Endodermal cell (in vitro differentiated cells): ENCODE results near the gene CFAP161. TPM values are rescaled to one million over a fixed set of nuclear protein-coding genes. Genes with fewer than 3 reads are reported as not detected.

Experiments used
- DNase-seq: peaks from one replicate; pipeline ENCODE4 v3.0.0-alpha.2; 2017
- H3K27ac ChIP-seq: 2 replicates; pipeline ENCODE4 v1.5.1; 2013; ENCODE audit warnings: mild to moderate bottlenecking, low read depth, low read length, moderate library complexity
- H3K27me3 ChIP-seq: 2 replicates; pipeline ENCODE4 v1.6.1; 2013; ENCODE audit warnings: mild to moderate bottlenecking, low read length, moderate library complexity; ENCODE audit not compliant: insufficient read depth, control insufficient read depth, poor library complexity, severe bottlenecking
- H3K36me3 ChIP-seq: 2 replicates; pipeline ENCODE4 v1.7.0; 2013; ENCODE audit warnings: mild to moderate bottlenecking, low read length, moderate library complexity; ENCODE audit not compliant: control insufficient read depth, insufficient read depth
- H3K4me1 ChIP-seq: one replicate; pipeline ENCODE4 v1.7.0; 2013; ENCODE audit warnings: low read length; ENCODE audit not compliant: control insufficient read depth, insufficient read depth
- H3K4me3 ChIP-seq: 2 replicates; pipeline ENCODE4 v1.5.1; 2013; ENCODE audit warnings: mild to moderate bottlenecking, low read length, moderate library complexity
- H3K9ac ChIP-seq: 2 replicates; pipeline ENCODE4 v1.6.1; 2013; ENCODE audit warnings: mild to moderate bottlenecking, low read length, moderate library complexity; ENCODE audit not compliant: poor library complexity, severe bottlenecking; ENCODE audit errors: extremely low read depth
- H3K9me3 ChIP-seq: 2 replicates; pipeline ENCODE4 v1.6.1; 2013; ENCODE audit warnings: mild to moderate bottlenecking, low read length, moderate library complexity; ENCODE audit not compliant: control insufficient read depth
- H3K27ac Mint-ChIP-seq: 2 replicates; pipeline ENCODE4 v1.8.0; 2020; ENCODE audit warnings: mixed read lengths
- H3K27me3 Mint-ChIP-seq: 2 replicates; pipeline ENCODE4 v1.8.0; 2021; ENCODE audit warnings: mild to moderate bottlenecking, mixed read lengths; ENCODE audit not compliant: insufficient read depth
- H3K36me3 Mint-ChIP-seq: 2 replicates; pipeline ENCODE4 v1.8.0; 2020; ENCODE audit warnings: low read depth, mixed read lengths
- H3K4me1 Mint-ChIP-seq: 2 replicates; pipeline ENCODE4 v1.8.0; 2020; ENCODE audit warnings: mixed read lengths
- H3K4me3 Mint-ChIP-seq: 2 replicates; pipeline ENCODE4 v1.8.0; 2020; ENCODE audit warnings: mild to moderate bottlenecking, moderate library complexity, mixed read lengths
- H3K9me3 Mint-ChIP-seq: 2 replicates; pipeline ENCODE4 v1.8.0; 2020; ENCODE audit warnings: mild to moderate bottlenecking, mixed read lengths
- CTCF ChIP-seq: fragments of 200-600 bp; sonication (generic); conservative IDR thresholded peaks from 2 replicates; pipeline ENCODE4 v1.5.0; 2021; ENCODE audit warnings: antibody characterized with exemption, mild to moderate bottlenecking
- WGBS, 2 experiments: methylation state at CpG; one replicate each; pipeline versions ENCODE4 v1.1.5 to v1.1.7; 2013; ENCODE audit warnings: missing lambda C conversion rate in 2 of 2, mixed read lengths in 1 of 2; ENCODE audit not compliant: insufficient coverage in 1 of 2, insufficient read length in 1 of 2; 5-methylcytosine and 5-hydroxymethylcytosine counted together
- total RNA-seq, 2 donors: library from RNA; stranded (reverse); fragmentation: NEBNext Ultra II Directional in 1 of 2; extraction: Animal tissue kit (Norgen Biotek cat#: 25700) in 1 of 2; gene quantifications; 2 replicates in 1 of 2; 3 replicates in 1 of 2; pipeline ENCODE4 v1.2.1, GENCODE V29; 2021

The CFAP161 gene
- total RNA-seq, 2 donors from 2014 or later: not detected

- Histone ChIP-seq H3K9me3 (no peaks in the 10 kb centered on the region), H3K27ac (no peak overlapping the region), H3K27me3 (no peaks in the 10 kb centered on the region), H3K4me3 (no peak overlapping the region), H3K4me1 (no peaks in the 10 kb centered on the region), H3K36me3 (no peaks in the 10 kb centered on the region), H3K9ac (no peak overlapping the region)
- H3K27me3 Mint-ChIP-seq: peaks cover 5% of the 10 kb centered on the region
- no peaks in the 10 kb centered on the region for H3K9me3 Mint-ChIP-seq
- DNase-seq: no peak
- 88 to 90% methylated on average over 3 of the region's 3 CpGs for WGBS, 2 experiments
- TF ChIP-seq CTCF: no peak
- H3K27ac Mint-ChIP-seq: no peak overlapping the region
- H3K4me1 Mint-ChIP-seq: no peaks in the 10 kb centered on the region
- H3K4me3 Mint-ChIP-seq: no peak overlapping the region
- no peaks in the 10 kb centered on the region for H3K36me3 Mint-ChIP-seq
Observed at GRCh38 chr15:81181220-81181619, 47.1 kb downstream of the CFAP161 start.

- H3K9me3 ChIP-seq: no peaks in the 10 kb centered on the region
- no peak overlapping the region for H3K27ac ChIP-seq
- no peaks in the 10 kb centered on the region for H3K4me1 ChIP-seq
- no peaks in the 10 kb centered on the region for H3K4me1 Mint-ChIP-seq
- no peak overlapping the region for H3K4me3 ChIP-seq
- 72 to 80% methylated on average over 6 to 13 of the region's 13 CpGs for WGBS, 2 experiments
- no peaks in the 10 kb centered on the region for H3K27me3 ChIP-seq
- peaks cover 5% of the 10 kb centered on the region for H3K27me3 Mint-ChIP-seq
- TF ChIP-seq CTCF: no peak
- no peaks in the 10 kb centered on the region for H3K36me3 Mint-ChIP-seq
- H3K9ac ChIP-seq: no peak overlapping the region
- H3K4me3 Mint-ChIP-seq: no peak overlapping the region
- no peak for DNase-seq
- no peaks in the 10 kb centered on the region for H3K36me3 ChIP-seq
- H3K27ac Mint-ChIP-seq: no peak overlapping the region
- H3K9me3 Mint-ChIP-seq: no peaks in the 10 kb centered on the region
Observed at GRCh38 chr15:81182031-81182755, 48.1 kb downstream of the CFAP161 start.

GRCh38 chr15:81182756-81183438 is 48.8 kb downstream of the CFAP161 start:
- Mint-ChIP-seq H3K4me1 (no peaks in the 10 kb centered on the region), H3K4me3 (no peak overlapping the region), H3K27me3 (peaks cover 5% of the 10 kb centered on the region), H3K9me3 (no peaks in the 10 kb centered on the region), H3K36me3 (no peaks in the 10 kb centered on the region), H3K27ac (no peak overlapping the region)
- peak; percentile 50 for TF ChIP-seq CTCF
- H3K9ac ChIP-seq: no peak overlapping the region
- no peak overlapping the region for H3K27ac ChIP-seq
- peak; percentile 62 for DNase-seq
- H3K9me3 ChIP-seq: no peaks in the 10 kb centered on the region
- 62 to 70% methylated on average over 7 to 13 of the region's 13 CpGs for WGBS, 2 experiments
- H3K4me1 ChIP-seq: no peaks in the 10 kb centered on the region
- H3K36me3 ChIP-seq: no peaks in the 10 kb centered on the region
- no peaks in the 10 kb centered on the region for H3K27me3 ChIP-seq
- no peak overlapping the region for H3K4me3 ChIP-seq
